ENCODE results near the gene OR10G7. TPM values are rescaled to one million over a fixed set of nuclear protein-coding genes. Genes with fewer than 3 reads are reported as not detected.

The OR10G7 gene
- total and polyA plus RNA-seq, 10 of the 15 experiments (the other 5 are each of a cell fraction or from before 2014, with no cell fraction given), result not detected

DNA sequence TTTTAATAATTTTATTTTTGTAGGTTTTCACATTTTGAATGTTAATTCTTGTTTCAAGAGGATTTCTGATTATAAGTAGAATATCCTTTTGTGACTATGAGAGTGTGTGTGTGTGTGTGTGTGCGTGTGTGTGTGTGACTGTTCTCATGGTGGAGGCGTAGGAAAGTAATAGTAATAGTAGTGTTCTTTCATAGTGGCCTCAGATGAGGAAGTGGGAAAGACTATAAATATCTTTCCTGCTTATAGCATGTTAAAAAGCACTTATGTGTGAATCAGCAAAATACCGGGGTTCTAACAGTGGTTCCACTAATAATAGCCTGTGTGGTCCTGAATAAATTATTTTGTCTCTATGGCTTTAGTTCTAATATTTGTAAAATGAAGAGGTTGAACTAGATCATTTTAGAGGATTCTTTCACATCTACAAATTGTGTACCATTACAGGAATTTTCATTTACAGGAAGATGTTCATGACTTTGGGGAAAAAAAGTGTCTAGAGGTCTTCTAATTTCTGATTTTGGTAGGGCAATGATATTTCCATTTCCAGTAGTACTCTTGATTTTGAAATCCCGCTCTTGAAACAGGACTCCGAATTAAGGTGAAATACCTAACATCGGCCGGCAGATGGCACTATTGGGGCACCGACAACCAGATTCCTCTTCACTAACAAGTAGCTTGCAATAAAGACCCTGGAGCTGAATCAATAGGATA is 29.9 kb upstream of the OR10G7 start (continued):
- TF ChIP-seq, protein P1, sequence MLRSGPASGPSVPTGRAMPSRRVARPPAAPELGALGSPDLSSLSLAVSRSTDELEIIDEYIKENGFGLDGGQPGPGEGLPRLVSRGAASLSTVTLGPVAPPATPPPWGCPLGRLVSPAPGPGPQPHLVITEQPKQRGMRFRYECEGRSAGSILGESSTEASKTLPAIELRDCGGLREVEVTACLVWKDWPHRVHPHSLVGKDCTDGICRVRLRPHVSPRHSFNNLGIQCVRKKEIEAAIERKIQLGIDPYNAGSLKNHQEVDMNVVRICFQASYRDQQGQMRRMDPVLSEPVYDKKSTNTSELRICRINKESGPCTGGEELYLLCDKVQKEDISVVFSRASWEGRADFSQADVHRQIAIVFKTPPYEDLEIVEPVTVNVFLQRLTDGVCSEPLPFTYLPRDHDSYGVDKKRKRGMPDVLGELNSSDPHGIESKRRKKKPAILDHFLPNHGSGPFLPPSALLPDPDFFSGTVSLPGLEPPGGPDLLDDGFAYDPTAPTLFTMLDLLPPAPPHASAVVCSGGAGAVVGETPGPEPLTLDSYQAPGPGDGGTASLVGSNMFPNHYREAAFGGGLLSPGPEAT (IDR thresholded peaks at IDR 0.05; ENCODE audit: low read depth), result peak; percentile 81
- TF ChIP-seq RUNX3 (IDR thresholded peaks at IDR 0.05; ENCODE audit: low read length), result peak; percentile 91
- peak; percentile 57 for TF ChIP-seq CREB1 (IDR thresholded peaks at IDR 0.05; ENCODE audit: low read depth)
- TF ChIP-seq YY1 (IDR thresholded peaks at IDR 0.05; ENCODE audit: low read depth, low read length), result 0 out of 2 replicates have a peak, but pooled peaks have one; percentile 17
- TF ChIP-seq EZH2 (IDR thresholded peaks at IDR 0.05; ENCODE audit: borderline replicate concordance, control insufficient read depth, low read depth, low read length), result no peak
- no peak for TF ChIP-seq SREBF2 (IDR thresholded peaks at IDR 0.05; ENCODE audit: low read length)
- TF ChIP-seq POLR2AphosphoS2 (IDR thresholded peaks at IDR 0.05; ENCODE audit: low read depth, low read length), result no peak
- TF ChIP-seq, protein P2, sequence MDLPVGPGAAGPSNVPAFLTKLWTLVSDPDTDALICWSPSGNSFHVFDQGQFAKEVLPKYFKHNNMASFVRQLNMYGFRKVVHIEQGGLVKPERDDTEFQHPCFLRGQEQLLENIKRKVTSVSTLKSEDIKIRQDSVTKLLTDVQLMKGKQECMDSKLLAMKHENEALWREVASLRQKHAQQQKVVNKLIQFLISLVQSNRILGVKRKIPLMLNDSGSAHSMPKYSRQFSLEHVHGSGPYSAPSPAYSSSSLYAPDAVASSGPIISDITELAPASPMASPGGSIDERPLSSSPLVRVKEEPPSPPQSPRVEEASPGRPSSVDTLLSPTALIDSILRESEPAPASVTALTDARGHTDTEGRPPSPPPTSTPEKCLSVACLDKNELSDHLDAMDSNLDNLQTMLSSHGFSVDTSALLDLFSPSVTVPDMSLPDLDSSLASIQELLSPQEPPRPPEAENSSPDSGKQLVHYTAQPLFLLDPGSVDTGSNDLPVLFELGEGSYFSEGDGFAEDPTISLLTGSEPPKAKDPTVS (IDR thresholded peaks at IDR 0.05; ENCODE audit: low read depth, low read length), result no peak
- peak; percentile 85; the same call in 1 of the 2 replicates for TF ChIP-seq MTA3 (IDR thresholded peaks at IDR 0.05; ENCODE audit: borderline replicate concordance, low read length)
- no peak for TF ChIP-seq NRF1 (conservative IDR thresholded peaks at IDR 0.05; ENCODE audit: low read depth, low read length)
- no peak; the same call in 1 of the 2 replicates for TF ChIP-seq ZNF24 (IDR thresholded peaks at IDR 0.05)
- peak; percentile 86 for TF ChIP-seq MTA2 (IDR thresholded peaks at IDR 0.05; ENCODE audit: low read depth)
- TF ChIP-seq, protein P3, sequence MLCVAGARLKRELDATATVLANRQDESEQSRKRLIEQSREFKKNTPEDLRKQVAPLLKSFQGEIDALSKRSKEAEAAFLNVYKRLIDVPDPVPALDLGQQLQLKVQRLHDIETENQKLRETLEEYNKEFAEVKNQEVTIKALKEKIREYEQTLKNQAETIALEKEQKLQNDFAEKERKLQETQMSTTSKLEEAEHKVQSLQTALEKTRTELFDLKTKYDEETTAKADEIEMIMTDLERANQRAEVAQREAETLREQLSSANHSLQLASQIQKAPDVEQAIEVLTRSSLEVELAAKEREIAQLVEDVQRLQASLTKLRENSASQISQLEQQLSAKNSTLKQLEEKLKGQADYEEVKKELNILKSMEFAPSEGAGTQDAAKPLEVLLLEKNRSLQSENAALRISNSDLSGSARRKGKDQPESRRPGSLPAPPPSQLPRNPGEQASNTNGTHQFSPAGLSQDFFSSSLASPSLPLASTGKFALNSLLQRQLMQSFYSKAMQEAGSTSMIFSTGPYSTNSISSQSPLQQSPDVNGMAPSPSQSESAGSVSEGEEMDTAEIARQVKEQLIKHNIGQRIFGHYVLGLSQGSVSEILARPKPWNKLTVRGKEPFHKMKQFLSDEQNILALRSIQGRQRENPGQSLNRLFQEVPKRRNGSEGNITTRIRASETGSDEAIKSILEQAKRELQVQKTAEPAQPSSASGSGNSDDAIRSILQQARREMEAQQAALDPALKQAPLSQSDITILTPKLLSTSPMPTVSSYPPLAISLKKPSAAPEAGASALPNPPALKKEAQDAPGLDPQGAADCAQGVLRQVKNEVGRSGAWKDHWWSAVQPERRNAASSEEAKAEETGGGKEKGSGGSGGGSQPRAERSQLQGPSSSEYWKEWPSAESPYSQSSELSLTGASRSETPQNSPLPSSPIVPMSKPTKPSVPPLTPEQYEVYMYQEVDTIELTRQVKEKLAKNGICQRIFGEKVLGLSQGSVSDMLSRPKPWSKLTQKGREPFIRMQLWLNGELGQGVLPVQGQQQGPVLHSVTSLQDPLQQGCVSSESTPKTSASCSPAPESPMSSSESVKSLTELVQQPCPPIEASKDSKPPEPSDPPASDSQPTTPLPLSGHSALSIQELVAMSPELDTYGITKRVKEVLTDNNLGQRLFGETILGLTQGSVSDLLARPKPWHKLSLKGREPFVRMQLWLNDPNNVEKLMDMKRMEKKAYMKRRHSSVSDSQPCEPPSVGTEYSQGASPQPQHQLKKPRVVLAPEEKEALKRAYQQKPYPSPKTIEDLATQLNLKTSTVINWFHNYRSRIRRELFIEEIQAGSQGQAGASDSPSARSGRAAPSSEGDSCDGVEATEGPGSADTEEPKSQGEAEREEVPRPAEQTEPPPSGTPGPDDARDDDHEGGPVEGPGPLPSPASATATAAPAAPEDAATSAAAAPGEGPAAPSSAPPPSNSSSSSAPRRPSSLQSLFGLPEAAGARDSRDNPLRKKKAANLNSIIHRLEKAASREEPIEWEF (IDR thresholded peaks at IDR 0.05; ENCODE audit: insufficient replicate concordance, low read depth, low read length), result no peak
- no peak for TF ChIP-seq SMAD5 (IDR thresholded peaks at IDR 0.05; ENCODE audit: low read depth)
- TF ChIP-seq GATAD2B (conservative IDR thresholded peaks at IDR 0.05; ENCODE audit: low read depth), result no peak
- TF ChIP-seq, protein P4, sequence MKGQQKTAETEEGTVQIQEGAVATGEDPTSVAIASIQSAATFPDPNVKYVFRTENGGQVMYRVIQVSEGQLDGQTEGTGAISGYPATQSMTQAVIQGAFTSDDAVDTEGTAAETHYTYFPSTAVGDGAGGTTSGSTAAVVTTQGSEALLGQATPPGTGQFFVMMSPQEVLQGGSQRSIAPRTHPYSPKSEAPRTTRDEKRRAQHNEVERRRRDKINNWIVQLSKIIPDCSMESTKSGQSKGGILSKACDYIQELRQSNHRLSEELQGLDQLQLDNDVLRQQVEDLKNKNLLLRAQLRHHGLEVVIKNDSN (IDR thresholded peaks at IDR 0.05; ENCODE audit: borderline replicate concordance, extremely low read length, insufficient read depth, low read depth, low read length), result no peak
- peak; percentile 90 to 91 for TF ChIP-seq IKZF2 (IDR thresholded peaks at IDR 0.05)
- peak; percentile 76 for TF ChIP-seq CREM (IDR thresholded peaks at IDR 0.05; ENCODE audit: low read depth)
- peak; percentile 83 for TF ChIP-seq ATF7 (IDR thresholded peaks at IDR 0.05; ENCODE audit: low read depth)
- no peak; the same call in 1 of the 2 replicates for TF ChIP-seq SREBF1 (IDR thresholded peaks at IDR 0.05; ENCODE audit: low read length)
- no peak for TF ChIP-seq RCOR1 (conservative IDR thresholded peaks at IDR 0.05; ENCODE audit: low read depth, low read length)
- peak; percentile 99 for TF ChIP-seq MEF2A (IDR thresholded peaks at IDR 0.05; ENCODE audit: insufficient read depth, low read depth, low read length)
